ENCODE measurements around the gene EPHA3.

The EPHA3 gene

GRCh38 chr3:89446593-89446992, 339.2 kb downstream of the EPHA3 start:
- Histone ChIP-seq H3K9me3 (ENCODE audit: control insufficient read depth, low read length) (no peaks in the 10 kb centered on the region), H3K27ac (ENCODE audit: low read length, poor library complexity, severe bottlenecking) (no peak overlapping the region), H2AK5ac (ENCODE audit: low read length, severe bottlenecking) (no peak overlapping the region), H2BK120ac (ENCODE audit: low read depth, low read length) (no peak overlapping the region), H2AFZ (ENCODE audit: low read depth, low read length) (no peak overlapping the region), H4K8ac (ENCODE audit: low read length) (no peak overlapping the region), H3K4me2 (ENCODE audit: low read length, poor library complexity, severe bottlenecking) (no peak overlapping the region), H3K4ac (ENCODE audit: low read depth in 1 of 2, low read length in 2 of 2) (no peak overlapping the region), H3K23ac (ENCODE audit: low read length in 2 of 2) (no peak overlapping the region), H4K91ac (ENCODE audit: low read length) (no peak overlapping the region), H3K4me3 (ENCODE audit: insufficient read depth in 1 of 2, low read depth in 1 of 2, low read length in 2 of 2) (no peak overlapping the region), H3K27me3 (ENCODE audit: control insufficient read depth in 1 of 2, insufficient read depth in 1 of 2, low read length in 2 of 2) (no peaks in the 10 kb centered on the region), H2BK5ac (ENCODE audit: low read depth, low read length, poor library complexity, severe bottlenecking) (no peak overlapping the region), H3K79me1 (replicated peaks; ENCODE audit: low read length, poor library complexity, severe bottlenecking) (no peaks in the 10 kb centered on the region), H3K9ac (ENCODE audit: low read length) (no peak overlapping the region), H3K36me3 (ENCODE audit: control insufficient read depth in 1 of 2, insufficient read depth in 2 of 2, low read depth in 1 of 2, low read length in 2 of 2) (no peaks in the 10 kb centered on the region), H3K4me1 (ENCODE audit: control insufficient read depth, insufficient read depth, low read depth, low read length) (no peaks in the 10 kb centered on the region), H3K18ac (ENCODE audit: low read depth in 1 of 2, low read length in 2 of 2) (no peak overlapping the region), H2BK12ac (ENCODE audit: low read length in 2 of 2) (no peak overlapping the region), H3K14ac (ENCODE audit: low read length in 2 of 2) (no peak overlapping the region), H2BK15ac (ENCODE audit: low read depth, poor library complexity, severe bottlenecking) (no peak overlapping the region)
- WGBS, result no CpG with 5 or more reads among the region's 1 CpG
- DNase-seq, result no peak

- no peak overlapping the region for H3K4ac ChIP-seq (ENCODE audit: low read depth in 1 of 2, low read length in 2 of 2)
- H3K4me2 ChIP-seq (ENCODE audit: low read length, poor library complexity, severe bottlenecking), result no peak overlapping the region
- H3K14ac ChIP-seq (ENCODE audit: low read length in 2 of 2), result no peak overlapping the region
- H3K4me3 ChIP-seq (ENCODE audit: insufficient read depth in 1 of 2, low read depth in 1 of 2, low read length in 2 of 2), result no peak overlapping the region
- H2BK12ac ChIP-seq (ENCODE audit: low read length in 2 of 2), result no peak overlapping the region
- H3K79me1 ChIP-seq (replicated peaks; ENCODE audit: low read length, poor library complexity, severe bottlenecking), result no peaks in the 10 kb centered on the region
- DNase-seq, result no peak
- H2AFZ ChIP-seq (ENCODE audit: low read depth, low read length), result no peak overlapping the region
- H3K27ac ChIP-seq (ENCODE audit: low read length, poor library complexity, severe bottlenecking), result no peak overlapping the region
- H3K9ac ChIP-seq (ENCODE audit: low read length), result no peak overlapping the region
- H2AK5ac ChIP-seq (ENCODE audit: low read length, severe bottlenecking), result no peak overlapping the region
- H3K4me1 ChIP-seq (ENCODE audit: control insufficient read depth, insufficient read depth, low read depth, low read length), result no peaks in the 10 kb centered on the region
- no peak overlapping the region for H3K18ac ChIP-seq (ENCODE audit: low read depth in 1 of 2, low read length in 2 of 2)
- H2BK15ac ChIP-seq (ENCODE audit: low read depth, poor library complexity, severe bottlenecking), result no peak overlapping the region
- H4K8ac ChIP-seq (ENCODE audit: low read length), result no peak overlapping the region
- no peaks in the 10 kb centered on the region for H3K27me3 ChIP-seq (ENCODE audit: control insufficient read depth in 1 of 2, insufficient read depth in 1 of 2, low read length in 2 of 2)
- no peak overlapping the region for H2BK5ac ChIP-seq (ENCODE audit: low read depth, low read length, poor library complexity, severe bottlenecking)
- H3K9me3 ChIP-seq (ENCODE audit: control insufficient read depth, low read length), result no peaks in the 10 kb centered on the region
- no peak overlapping the region for H4K91ac ChIP-seq (ENCODE audit: low read length)
- H3K36me3 ChIP-seq (ENCODE audit: control insufficient read depth in 1 of 2, insufficient read depth in 2 of 2, low read depth in 1 of 2, low read length in 2 of 2), result no peaks in the 10 kb centered on the region
- H2BK120ac ChIP-seq (ENCODE audit: low read depth, low read length), result no peak overlapping the region
- H3K23ac ChIP-seq (ENCODE audit: low read length in 2 of 2), result no peak overlapping the region
- WGBS, result 97% methylated on average over 1 of the region's 1 CpG
Observed at GRCh38 chr3:89447243-89447642, 339.8 kb downstream of the EPHA3 start.

GRCh38 chr3:89449086-89449485, 341.7 kb downstream of the EPHA3 start:
- Histone ChIP-seq H2BK12ac (ENCODE audit: low read length in 2 of 2) (no peak overlapping the region), H4K8ac (ENCODE audit: low read length) (no peak overlapping the region), H3K27me3 (ENCODE audit: control insufficient read depth in 1 of 2, insufficient read depth in 1 of 2, low read length in 2 of 2) (no peaks in the 10 kb centered on the region), H3K18ac (ENCODE audit: low read depth in 1 of 2, low read length in 2 of 2) (no peak overlapping the region), H2BK120ac (ENCODE audit: low read depth, low read length) (no peak overlapping the region), H3K4me2 (ENCODE audit: low read length, poor library complexity, severe bottlenecking) (no peak overlapping the region), H3K9me3 (ENCODE audit: control insufficient read depth, low read length) (no peaks in the 10 kb centered on the region), H2BK5ac (ENCODE audit: low read depth, low read length, poor library complexity, severe bottlenecking) (no peak overlapping the region), H3K23ac (ENCODE audit: low read length in 2 of 2) (no peak overlapping the region), H3K4ac (ENCODE audit: low read depth in 1 of 2, low read length in 2 of 2) (no peak overlapping the region), H3K9ac (ENCODE audit: low read length) (no peak overlapping the region), H3K27ac (ENCODE audit: low read length, poor library complexity, severe bottlenecking) (no peak overlapping the region), H3K36me3 (ENCODE audit: control insufficient read depth in 1 of 2, insufficient read depth in 2 of 2, low read depth in 1 of 2, low read length in 2 of 2) (no peaks in the 10 kb centered on the region), H3K4me3 (ENCODE audit: insufficient read depth in 1 of 2, low read depth in 1 of 2, low read length in 2 of 2) (no peak overlapping the region), H3K4me1 (ENCODE audit: control insufficient read depth, insufficient read depth, low read depth, low read length) (no peaks in the 10 kb centered on the region), H2AK5ac (ENCODE audit: low read length, severe bottlenecking) (no peak overlapping the region), H2BK15ac (ENCODE audit: low read depth, poor library complexity, severe bottlenecking) (no peak overlapping the region), H4K91ac (ENCODE audit: low read length) (no peak overlapping the region), H3K14ac (ENCODE audit: low read length in 2 of 2) (no peak overlapping the region), H3K79me1 (replicated peaks; ENCODE audit: low read length, poor library complexity, severe bottlenecking) (no peaks in the 10 kb centered on the region), H2AFZ (ENCODE audit: low read depth, low read length) (no peak overlapping the region)
- no peak for DNase-seq
- 95% methylated on average over 4 of the region's 4 CpGs for WGBS

GRCh38 chr3:89452066-89452465, 344.6 kb downstream of the EPHA3 start:
- Histone ChIP-seq H3K23ac (ENCODE audit: low read length in 2 of 2) (no peak overlapping the region), H4K8ac (ENCODE audit: low read length) (no peak overlapping the region), H4K91ac (ENCODE audit: low read length) (no peak overlapping the region)

More at GRCh38 chr3:89452066-89452465, 344.6 kb downstream of the EPHA3 start:
- Histone ChIP-seq H2BK5ac (ENCODE audit: low read depth, low read length, poor library complexity, severe bottlenecking) (no peak overlapping the region), H2AK5ac (ENCODE audit: low read length, severe bottlenecking) (no peak overlapping the region), H3K14ac (ENCODE audit: low read length in 2 of 2) (no peak overlapping the region), H2BK12ac (ENCODE audit: low read length in 2 of 2) (no peak overlapping the region), H3K27ac (ENCODE audit: low read length, poor library complexity, severe bottlenecking) (no peak overlapping the region), H2BK15ac (ENCODE audit: low read depth, poor library complexity, severe bottlenecking) (no peak overlapping the region), H3K4ac (ENCODE audit: low read depth in 1 of 2, low read length in 2 of 2) (no peak overlapping the region), H3K79me1 (replicated peaks; ENCODE audit: low read length, poor library complexity, severe bottlenecking) (no peaks in the 10 kb centered on the region), H2BK120ac (ENCODE audit: low read depth, low read length) (no peak overlapping the region), H3K4me1 (ENCODE audit: control insufficient read depth, insufficient read depth, low read depth, low read length) (no peaks in the 10 kb centered on the region), H3K36me3 (ENCODE audit: control insufficient read depth in 1 of 2, insufficient read depth in 2 of 2, low read depth in 1 of 2, low read length in 2 of 2) (no peaks in the 10 kb centered on the region), H2AFZ (ENCODE audit: low read depth, low read length) (no peak overlapping the region), H3K4me3 (ENCODE audit: insufficient read depth in 1 of 2, low read depth in 1 of 2, low read length in 2 of 2) (no peak overlapping the region), H3K27me3 (ENCODE audit: control insufficient read depth in 1 of 2, insufficient read depth in 1 of 2, low read length in 2 of 2) (no peaks in the 10 kb centered on the region), H3K9me3 (ENCODE audit: control insufficient read depth, low read length) (no peaks in the 10 kb centered on the region), H3K4me2 (ENCODE audit: low read length, poor library complexity, severe bottlenecking) (no peak overlapping the region), H3K18ac (ENCODE audit: low read depth in 1 of 2, low read length in 2 of 2) (no peak overlapping the region), H3K9ac (ENCODE audit: low read length) (no peak overlapping the region)
- no CpG with 5 or more reads among the region's 2 CpGs for WGBS
- no peak for DNase-seq

Measured in mesenchymal stem cell (in vitro differentiated cells and primary cell).